ENCODE measurements around the gene ELANE.

The ELANE gene

GRCh38 chr19:852136-853013 lies at the start of gene ELANE:
Gene ELANE (plus strand): TSS chr19:852303. CDS start chr19:852329, 26 bp downstream.
- DNase-seq = no peak
- in situ Hi-C loops (cut with MboI; ENCODE audit: low pct_unique_long_range_greater_than_20kb, low sequenced_read_pairs) = no loop called here

GRCh38 chr19:802498-803098 lies 49.5 kb upstream of the ELANE start:
- in situ Hi-C loops (cut with MboI; ENCODE audit: low pct_unique_long_range_greater_than_20kb, low sequenced_read_pairs) = no loop called here
- DNase-seq = no peak

GRCh38 chr19:803099-803561 lies 49.0 kb upstream of the ELANE start:
- in situ Hi-C loops (cut with MboI; ENCODE audit: low pct_unique_long_range_greater_than_20kb, low sequenced_read_pairs) = no loop called here
- DNase-seq = no peak

- in situ Hi-C loops (cut with MboI; ENCODE audit: low pct_unique_long_range_greater_than_20kb, low sequenced_read_pairs) = no loop called here
- no peak for DNase-seq
Observed at GRCh38 chr19:803686-804418, 48.3 kb upstream of the ELANE start.

GRCh38 chr19:804419-805165 lies 47.5 kb upstream of the ELANE start:
- in situ Hi-C loops (cut with MboI; ENCODE audit: low pct_unique_long_range_greater_than_20kb, low sequenced_read_pairs) = no loop called here
- no peak for DNase-seq

- DNase-seq = no peak
- in situ Hi-C loops (cut with MboI; ENCODE audit: low pct_unique_long_range_greater_than_20kb, low sequenced_read_pairs) = no loop called here
Observed at GRCh38 chr19:805166-805551, 46.9 kb upstream of the ELANE start.

- in situ Hi-C loops (cut with MboI; ENCODE audit: low pct_unique_long_range_greater_than_20kb, low sequenced_read_pairs) = no loop called here
Observed at GRCh38 chr19:805600-806550, 46.2 kb upstream of the ELANE start.

GRCh38 chr19:806815-807421 lies 45.2 kb upstream of the ELANE start:
- in situ Hi-C loops (cut with MboI; ENCODE audit: low pct_unique_long_range_greater_than_20kb, low sequenced_read_pairs) = no loop called here
- DNase-seq = no peak

More at GRCh38 chr19:805600-806550, 46.2 kb upstream of the ELANE start:
- no peak for DNase-seq

GRCh38 chr19:807627-808422 lies 44.3 kb upstream of the ELANE start:
- DNase-seq = no peak
- in situ Hi-C loops (cut with MboI; ENCODE audit: low pct_unique_long_range_greater_than_20kb, low sequenced_read_pairs) = no loop called here

GRCh38 chr19:808423-808775 lies 43.7 kb upstream of the ELANE start:
- DNase-seq = no peak
- in situ Hi-C loops (cut with MboI; ENCODE audit: low pct_unique_long_range_greater_than_20kb, low sequenced_read_pairs) = no loop called here

GRCh38 chr19:810077-810855 lies 41.8 kb upstream of the ELANE start:
- no peak for DNase-seq
- in situ Hi-C loops (cut with MboI; ENCODE audit: low pct_unique_long_range_greater_than_20kb, low sequenced_read_pairs) = no loop called here

GRCh38 chr19:810883-811489 lies 41.1 kb upstream of the ELANE start:
- DNase-seq = no peak
- in situ Hi-C loops (cut with MboI; ENCODE audit: low pct_unique_long_range_greater_than_20kb, low sequenced_read_pairs) = no loop called here

GRCh38 chr19:811506-812048 lies 40.5 kb upstream of the ELANE start:
- DNase-seq = no peak

GRCh38 chr19:812049-812746 lies 39.9 kb upstream of the ELANE start:
- DNase-seq = no peak
- in situ Hi-C loops (cut with MboI; ENCODE audit: low pct_unique_long_range_greater_than_20kb, low sequenced_read_pairs) = no loop called here

More at GRCh38 chr19:811506-812048, 40.5 kb upstream of the ELANE start:
- in situ Hi-C loops (cut with MboI; ENCODE audit: low pct_unique_long_range_greater_than_20kb, low sequenced_read_pairs) = no loop called here

- in situ Hi-C loops (cut with MboI; ENCODE audit: low pct_unique_long_range_greater_than_20kb, low sequenced_read_pairs) = no loop called here
- no peak for DNase-seq
Observed at GRCh38 chr19:812747-813218, 39.3 kb upstream of the ELANE start.

Data from KBM-7 (cell line).